GM12878 (cell line): Measurements from ENCODE around the gene SRMS.

Experiments used
- CEBPB ChIP-seq, 2 experiments: fragments of 150-350 bp in 1 of 2; IDR thresholded peaks; 2 replicates each; pipeline ENCODE4 v1.6.1; 2012 to 2014; ENCODE audit warnings: low read depth in 2 of 2, low read length in 2 of 2, borderline replicate concordance in 1 of 2, inconsistent platforms in 1 of 2
- EZH2 ChIP-seq: IDR thresholded peaks from 2 replicates; pipeline ENCODE4 v1.6.1; 2012; ENCODE audit warnings: low read depth, mild to moderate bottlenecking, control low read depth, inconsistent platforms, low read length, borderline replicate concordance; ENCODE audit not compliant: control insufficient read depth
- FOXK2 ChIP-seq: fragments of 450-650 bp; IDR thresholded peaks from 2 replicates; pipeline ENCODE4 v1.6.1; 2017; ENCODE audit warnings: mild to moderate bottlenecking, moderate library complexity
- POLR2A ChIP-seq: IDR thresholded peaks from 2 replicates; pipeline ENCODE4 v1.6.1; 2011; ENCODE audit warnings: low read depth, mild to moderate bottlenecking, low read length
- PRDM15 ChIP-seq: fragments of 450-650 bp; formaldehyde crosslinking; IDR thresholded peaks from 2 replicates; pipeline ENCODE4 v1.4.0; 2020; ENCODE audit warnings: mild to moderate bottlenecking, moderate library complexity
- TAF1 ChIP-seq: IDR thresholded peaks from 2 replicates; pipeline ENCODE4 v1.6.1; 2011; ENCODE audit warnings: mild to moderate bottlenecking, low read depth, low read length, borderline replicate concordance
- USF2 ChIP-seq: IDR thresholded peaks from 2 replicates; pipeline ENCODE4 v1.6.1; 2011; ENCODE audit warnings: low read depth, low read length, improper control_type of control experiment, borderline replicate concordance
- TF ChIP-seq, protein P1 (sequence below): IDR thresholded peaks from 2 replicates; pipeline ENCODE4 v1.6.1; 2011; ENCODE audit warnings: low read depth, mild to moderate bottlenecking, low read length, moderate library complexity, borderline replicate concordance; ENCODE audit errors: extremely low read depth
- TF ChIP-seq, protein P2 (sequence below), 3 experiments: IDR thresholded peaks in 2 of 3; conservative IDR thresholded peaks in 1 of 3; 2 replicates each; pipeline ENCODE4 v1.5.1; 2011; ENCODE audit warnings: low read depth in 3 of 3, low read length in 3 of 3, mild to moderate bottlenecking in 3 of 3, control low read depth in 2 of 3, moderate library complexity in 2 of 3, inconsistent platforms in 1 of 3, mixed read lengths in 1 of 3; ENCODE audit not compliant: control insufficient read depth in 2 of 3, insufficient read depth in 1 of 3; ENCODE audit errors: extremely low read depth in 1 of 3

- TF ChIP-seq EZH2 (no peak), CEBPB (IDR thresholded peaks at IDR 0.05; ENCODE audit: borderline replicate concordance in 1 of 2, low read depth in 2 of 2, low read length in 2 of 2) (no peak), USF2 (no peak), FOXK2 (no peak), PRDM15 (CRISPR knock-in tag) (no peak), POLR2A (no peak; the same call in 1 of the 2 replicates), TAF1 (no peak)
- TF ChIP-seq, protein P1, sequence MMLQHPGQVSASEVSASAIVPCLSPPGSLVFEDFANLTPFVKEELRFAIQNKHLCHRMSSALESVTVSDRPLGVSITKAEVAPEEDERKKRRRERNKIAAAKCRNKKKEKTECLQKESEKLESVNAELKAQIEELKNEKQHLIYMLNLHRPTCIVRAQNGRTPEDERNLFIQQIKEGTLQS = no peak
- TF ChIP-seq, protein P2, sequence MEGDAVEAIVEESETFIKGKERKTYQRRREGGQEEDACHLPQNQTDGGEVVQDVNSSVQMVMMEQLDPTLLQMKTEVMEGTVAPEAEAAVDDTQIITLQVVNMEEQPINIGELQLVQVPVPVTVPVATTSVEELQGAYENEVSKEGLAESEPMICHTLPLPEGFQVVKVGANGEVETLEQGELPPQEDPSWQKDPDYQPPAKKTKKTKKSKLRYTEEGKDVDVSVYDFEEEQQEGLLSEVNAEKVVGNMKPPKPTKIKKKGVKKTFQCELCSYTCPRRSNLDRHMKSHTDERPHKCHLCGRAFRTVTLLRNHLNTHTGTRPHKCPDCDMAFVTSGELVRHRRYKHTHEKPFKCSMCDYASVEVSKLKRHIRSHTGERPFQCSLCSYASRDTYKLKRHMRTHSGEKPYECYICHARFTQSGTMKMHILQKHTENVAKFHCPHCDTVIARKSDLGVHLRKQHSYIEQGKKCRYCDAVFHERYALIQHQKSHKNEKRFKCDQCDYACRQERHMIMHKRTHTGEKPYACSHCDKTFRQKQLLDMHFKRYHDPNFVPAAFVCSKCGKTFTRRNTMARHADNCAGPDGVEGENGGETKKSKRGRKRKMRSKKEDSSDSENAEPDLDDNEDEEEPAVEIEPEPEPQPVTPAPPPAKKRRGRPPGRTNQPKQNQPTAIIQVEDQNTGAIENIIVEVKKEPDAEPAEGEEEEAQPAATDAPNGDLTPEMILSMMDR (IDR thresholded peaks at IDR 0.05 in 2 of 3, conservative IDR thresholded peaks at IDR 0.05 in 1 of 3; ENCODE audit: control insufficient read depth in 2 of 3, extremely low read depth in 1 of 3, insufficient read depth in 1 of 3, low read depth in 3 of 3, low read length in 3 of 3) = no peak
Measured at GRCh38 chr20:63568170-63568981, 20.8 kb upstream of the SRMS start.
